COLO668 (cell line): Measurements from ENCODE around the gene TSHB.
A peak's percentile ranks its signal among the peaks of the same experiment; 100 is the strongest.

ENCODE experiments used
- DNase-seq: peaks from one replicate; lab custom pipeline; 2025; ENCODE audit not compliant: unreplicated experiment; lab: John Stamatoyannopoulos, UW

TSHB gene

DNA sequence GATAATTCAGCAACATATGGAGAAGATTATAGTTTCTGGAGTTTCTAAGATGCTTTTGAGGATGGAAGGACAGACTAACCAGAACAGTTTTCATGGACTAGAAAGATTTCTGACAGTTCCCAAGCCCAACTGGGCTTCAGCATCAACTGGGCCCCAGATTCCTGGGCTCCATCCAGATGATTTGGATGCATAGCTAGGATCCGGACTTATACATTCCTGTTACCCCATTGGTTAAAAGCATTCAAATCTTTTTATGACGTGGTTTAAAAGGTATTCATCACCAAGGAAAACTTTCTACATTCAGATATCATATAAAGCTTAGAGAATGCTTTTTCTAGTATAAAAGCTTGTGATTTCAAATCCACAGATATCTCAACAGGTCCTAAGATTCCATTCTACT, 29.7 kb downstream of the TSHB start:
- no peak for DNase-seq

DNA sequence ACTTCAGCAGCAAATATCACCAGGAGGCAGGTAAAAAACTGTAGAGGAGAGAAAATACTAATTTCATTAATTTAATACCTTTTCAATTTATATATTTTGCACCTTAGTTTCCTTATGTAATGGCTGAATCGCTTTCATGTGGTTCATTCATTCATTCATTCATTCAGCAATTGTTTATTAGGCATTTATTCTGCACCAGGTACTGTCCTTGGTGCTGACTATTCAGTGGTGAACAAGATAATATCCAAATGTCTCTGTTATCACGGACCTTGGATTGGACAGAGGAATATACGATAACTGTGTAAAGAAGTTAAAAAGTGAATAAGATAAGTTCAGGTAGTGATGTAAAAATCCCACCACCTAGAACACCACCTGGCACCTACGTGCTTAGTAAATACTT, 30.9 kb downstream of the TSHB start:
- DNase-seq: no peak

DNA sequence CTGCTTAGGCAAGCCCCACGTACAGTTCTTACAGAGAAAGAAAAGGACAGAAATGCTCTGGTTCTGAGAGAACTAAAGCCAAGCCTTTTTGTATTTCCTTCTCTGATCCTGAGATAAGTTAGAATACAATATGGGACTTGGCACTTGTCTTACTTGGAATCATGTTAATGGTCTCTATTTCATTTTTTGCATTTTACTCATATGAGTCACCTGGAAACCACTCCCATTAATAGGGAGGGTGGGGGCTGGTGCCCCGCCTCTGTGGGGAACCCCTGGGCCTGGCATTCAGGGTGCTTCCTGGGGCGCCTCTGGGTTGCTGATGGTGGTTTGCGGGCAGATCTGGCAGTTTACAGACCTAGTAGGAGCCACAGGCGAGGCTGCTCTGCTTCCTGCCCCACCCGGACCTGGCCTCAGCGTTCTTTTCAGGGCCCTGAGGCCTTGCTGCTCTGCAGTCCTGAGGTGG, 32.9 kb downstream of the TSHB start:
- DNase-seq: no peak

DNA sequence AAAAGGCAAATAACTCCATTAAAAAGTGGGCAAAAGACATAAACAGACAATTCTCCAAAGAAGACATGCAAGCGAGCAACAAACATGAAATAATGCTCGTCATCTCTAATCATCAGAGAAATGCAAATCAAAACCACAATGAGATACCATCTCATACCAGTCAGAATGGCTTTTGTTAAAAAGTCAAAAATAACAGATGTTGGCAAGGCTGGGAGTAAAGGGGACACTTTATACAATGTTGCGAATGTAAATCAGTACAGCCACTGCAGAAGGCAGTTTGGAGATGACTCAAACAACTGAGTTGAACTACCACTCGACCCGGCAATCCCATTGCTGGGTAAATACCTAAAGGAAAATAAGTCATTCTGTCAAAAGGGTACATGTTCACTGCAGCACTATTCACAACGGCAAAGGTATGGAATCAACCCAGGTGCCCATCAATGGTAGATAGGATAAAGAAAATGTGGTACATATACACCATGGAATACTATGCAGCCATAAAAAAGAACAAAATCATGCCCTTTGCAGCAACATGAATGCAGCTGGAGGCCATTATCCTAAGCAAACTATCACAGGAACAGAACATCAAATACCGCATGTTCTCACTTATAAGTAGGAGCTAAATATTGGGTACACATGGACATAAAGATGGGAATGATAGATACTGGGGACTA, 33.7 kb downstream of the TSHB start:
- DNase-seq: no peak

DNA sequence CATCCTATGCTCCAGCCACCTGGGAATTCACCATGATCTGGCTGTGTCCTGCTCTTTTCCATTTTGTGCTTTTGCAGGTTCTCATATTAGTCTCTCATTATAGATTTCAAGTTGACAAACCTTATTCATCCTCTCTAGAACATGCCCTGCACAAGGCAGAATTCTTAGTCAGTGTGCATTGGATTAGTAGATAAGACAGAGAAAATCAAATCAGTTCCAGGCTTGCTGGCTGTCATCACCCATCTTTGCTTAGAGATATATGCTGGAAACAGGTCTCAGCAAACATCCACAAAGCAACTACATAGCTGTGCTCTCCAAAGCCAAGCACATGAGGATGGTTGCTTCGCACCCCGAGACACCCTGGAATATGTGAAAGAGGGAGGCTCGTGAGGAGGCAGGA, 34.8 kb downstream of the TSHB start:
- no peak for DNase-seq

DNA sequence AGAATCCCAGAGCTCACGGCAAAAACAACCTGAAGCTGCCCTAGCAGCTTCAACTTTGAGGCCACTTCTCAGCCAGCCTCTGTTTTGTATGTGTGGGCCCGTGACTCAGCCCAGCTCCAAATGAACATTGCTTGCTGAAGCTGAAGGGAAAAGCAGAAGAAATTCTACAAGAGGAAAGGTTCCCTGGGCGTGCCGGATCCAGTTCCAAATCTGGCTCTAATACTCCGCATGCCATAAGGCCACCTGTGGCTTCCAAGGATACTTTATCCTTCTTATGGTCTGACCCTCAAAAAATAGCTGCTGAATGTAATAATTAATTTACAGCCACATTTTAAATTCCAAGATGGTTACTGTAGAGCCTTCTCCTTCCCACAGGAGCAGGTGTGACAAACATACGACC, 35.4 kb downstream of the TSHB start:
- no peak for DNase-seq

DNA sequence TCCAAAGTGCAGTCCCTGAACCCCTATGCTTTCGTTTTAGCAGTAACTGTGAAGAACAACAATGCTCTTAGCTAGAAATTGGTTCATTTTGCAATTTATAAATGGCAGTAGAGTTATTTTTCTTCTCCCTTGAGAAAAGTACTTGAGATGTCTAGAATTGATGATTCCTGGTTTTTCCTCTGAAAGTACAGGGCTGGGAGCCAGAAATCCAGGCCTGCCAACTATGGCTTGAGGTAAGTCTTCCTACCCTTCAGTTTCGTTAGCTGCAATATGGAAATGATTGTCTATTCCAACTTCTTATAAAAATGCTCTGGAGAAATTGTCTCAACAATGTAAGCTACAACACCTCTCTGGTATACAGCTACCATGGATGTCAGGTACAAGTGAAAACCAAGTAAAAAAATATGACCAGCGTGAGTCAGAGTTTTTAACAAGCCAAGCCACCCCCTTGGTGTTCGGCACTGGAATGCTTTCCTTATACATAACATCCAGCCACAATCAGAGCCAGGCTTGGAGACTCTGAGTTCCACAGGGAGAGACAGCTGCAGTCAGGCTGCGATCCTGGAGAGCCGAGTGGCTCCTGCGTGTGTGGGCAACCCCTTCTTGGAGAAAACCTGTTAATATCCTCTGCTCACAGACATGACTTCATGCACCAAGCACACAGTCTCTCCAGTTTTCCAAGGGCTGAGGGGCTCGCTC, 37.7 kb downstream of the TSHB start:
- DNase-seq: no peak

DNA sequence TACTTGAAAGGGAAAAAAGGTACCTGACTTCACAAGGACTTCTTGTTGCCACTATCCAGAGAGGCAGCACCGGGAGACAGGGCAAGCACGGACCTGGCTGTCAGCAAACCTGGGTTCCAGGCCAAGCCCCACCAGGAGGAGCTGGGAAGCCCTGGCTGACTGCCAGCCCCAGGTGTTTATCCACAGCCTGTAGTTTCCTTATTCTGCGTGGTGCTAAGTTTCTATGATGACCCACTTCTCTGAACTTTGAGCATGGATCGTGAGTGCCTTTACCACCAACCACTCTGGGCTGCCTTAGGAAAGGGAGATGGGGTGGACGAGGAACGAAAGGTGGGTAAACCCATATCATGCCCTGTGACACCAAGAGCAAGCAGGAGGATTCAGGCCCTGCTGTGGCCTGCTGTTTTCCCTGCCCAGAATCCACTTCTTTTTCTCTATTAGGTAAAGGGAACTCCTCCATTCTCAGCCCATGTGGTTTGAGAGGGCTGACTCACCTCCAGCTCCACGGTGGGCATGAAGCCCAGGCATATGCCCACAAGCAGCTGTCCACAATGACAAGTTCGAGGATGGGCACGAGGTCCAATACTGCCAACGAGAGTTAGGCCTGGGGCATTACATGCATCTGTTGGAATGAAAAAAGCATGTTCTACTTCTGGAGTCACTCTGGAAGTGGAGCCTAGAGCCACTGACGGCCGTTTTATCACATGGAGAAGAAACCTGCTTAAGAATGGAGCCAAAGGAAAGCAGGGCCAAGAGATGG, 39.4 kb downstream of the TSHB start:
- DNase-seq: peak; percentile 62

DNA sequence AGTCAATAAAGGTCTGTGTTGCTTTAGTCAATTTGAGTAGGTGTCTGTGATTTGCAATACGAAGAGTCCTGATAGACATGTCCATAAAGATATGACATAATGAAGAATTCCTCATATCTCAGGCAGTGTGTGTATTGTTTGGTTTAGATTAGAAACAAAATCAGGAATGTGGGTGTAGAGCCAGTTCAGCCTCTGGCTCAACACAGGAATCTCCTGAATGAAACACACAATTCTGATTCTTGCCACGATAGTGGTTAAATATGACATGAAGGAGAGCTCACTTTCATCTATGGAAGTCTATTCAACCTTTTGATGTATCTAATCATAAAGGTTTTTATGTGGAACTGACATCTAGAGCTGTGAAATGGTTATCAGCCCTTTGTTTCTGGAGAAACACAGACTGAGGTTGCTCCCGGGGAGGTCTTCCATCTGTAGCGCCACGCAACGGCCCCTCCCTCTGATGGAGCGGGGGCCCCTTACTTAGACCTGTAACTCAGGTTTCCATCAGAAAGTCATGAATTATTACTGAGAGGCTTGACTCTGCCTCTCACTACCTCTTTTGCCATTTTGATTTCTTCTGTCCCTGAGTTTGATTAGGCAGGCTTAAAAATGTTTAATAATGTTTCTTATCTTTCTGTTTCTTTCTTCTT, 40.2 kb downstream of the TSHB start:
- DNase-seq: no peak

DNA sequence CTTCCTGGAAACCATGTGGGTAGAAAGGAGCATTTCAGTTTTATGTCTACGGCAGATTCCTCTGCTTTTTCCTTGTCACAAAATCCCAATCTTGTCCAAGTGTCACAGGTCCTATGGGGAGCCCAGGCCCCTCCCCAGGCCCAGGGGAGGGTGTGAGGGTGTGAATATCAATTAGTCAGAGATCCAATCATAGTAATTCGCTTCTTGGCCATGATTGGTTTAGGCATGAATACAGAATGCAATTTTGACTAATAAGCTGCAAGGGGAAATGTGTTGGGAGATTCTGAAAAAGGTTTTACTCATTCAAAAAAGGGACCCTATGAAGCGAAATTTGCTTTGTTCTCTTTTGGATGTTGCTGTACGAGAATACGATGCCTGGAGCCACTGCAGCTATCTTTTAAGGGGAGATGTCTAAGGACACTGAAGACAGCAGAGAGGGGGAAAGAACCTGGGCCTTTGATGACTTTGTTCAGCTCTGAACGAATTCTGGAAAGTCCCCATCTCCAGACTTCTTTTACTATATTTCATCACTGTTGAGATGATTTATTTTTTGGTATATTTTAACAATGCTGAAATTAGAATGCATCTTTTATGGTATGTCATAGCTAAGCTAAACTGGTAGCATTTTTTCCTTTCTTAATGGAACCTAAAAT, 41.5 kb downstream of the TSHB start:
- DNase-seq: no peak

DNA sequence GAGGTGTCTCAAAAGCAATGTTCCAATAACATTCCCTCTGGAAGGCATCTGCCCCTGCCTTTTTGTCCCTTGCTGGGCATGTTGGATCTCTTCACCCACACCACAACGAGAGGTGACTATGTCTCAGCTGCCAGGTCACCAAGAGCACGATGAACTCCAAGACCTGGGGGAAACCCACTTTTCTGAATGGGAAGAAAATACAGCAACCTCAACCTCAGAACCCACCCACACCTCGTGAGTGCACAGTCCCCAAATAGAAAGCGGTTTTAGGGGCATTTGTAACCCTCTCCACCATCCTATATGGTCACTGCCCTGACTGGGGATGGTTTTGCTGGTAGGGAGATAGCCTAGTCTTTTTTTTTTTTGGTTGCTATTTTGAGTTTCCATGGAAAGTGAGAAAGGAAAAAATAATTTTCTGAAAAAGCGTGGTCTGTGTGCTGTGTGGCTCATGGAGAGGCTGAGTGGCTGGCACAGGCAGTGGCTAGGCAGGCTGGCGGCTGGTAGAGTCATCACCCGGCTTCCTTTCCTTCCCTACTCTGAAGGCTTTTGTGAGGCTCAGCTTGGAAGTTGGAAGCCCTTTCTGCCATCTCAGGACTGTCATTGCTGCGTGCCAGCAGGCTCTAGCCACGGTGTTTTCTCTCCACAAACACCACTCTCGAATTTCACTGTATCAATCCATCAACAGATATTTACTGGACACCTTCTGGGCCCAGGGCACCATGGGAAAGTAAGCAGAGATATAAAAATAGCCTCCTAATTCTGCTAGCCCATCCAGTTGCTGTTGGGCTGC, 43.9 kb downstream of the TSHB start:
- DNase-seq: no peak

DNA sequence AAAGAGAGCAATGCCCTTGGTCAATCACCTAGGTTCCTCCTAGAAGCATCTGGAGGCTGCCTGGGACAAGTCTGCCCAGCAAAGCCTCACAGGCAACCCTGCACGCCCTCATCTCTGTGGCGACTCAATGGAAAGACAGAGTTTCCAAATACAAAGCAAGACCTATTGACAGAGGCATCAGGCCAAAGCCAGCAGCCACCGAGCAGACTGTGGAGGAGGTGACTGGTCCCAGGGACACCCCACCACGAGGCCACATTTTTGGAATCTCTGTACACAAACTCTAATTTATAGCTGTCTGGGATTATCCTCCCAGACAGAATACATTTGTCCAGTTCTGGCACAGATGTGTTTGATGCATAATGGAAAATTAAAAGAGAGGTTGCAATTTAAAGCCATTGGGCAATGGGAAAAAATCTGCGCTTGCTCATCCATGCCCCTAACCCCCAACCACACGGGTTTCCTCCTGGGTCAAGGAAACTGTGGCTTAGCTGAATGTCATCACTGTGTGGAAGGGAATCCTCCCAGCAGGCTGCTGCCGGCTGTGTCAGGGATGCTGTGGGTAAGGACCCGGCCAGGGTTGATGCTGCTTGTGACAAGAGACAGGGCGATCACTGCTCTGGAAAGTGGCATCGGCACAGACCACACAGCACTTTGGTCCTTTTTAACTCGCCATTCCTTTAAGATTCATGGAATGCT, 45.4 kb downstream of the TSHB start:
- no peak for DNase-seq

DNA sequence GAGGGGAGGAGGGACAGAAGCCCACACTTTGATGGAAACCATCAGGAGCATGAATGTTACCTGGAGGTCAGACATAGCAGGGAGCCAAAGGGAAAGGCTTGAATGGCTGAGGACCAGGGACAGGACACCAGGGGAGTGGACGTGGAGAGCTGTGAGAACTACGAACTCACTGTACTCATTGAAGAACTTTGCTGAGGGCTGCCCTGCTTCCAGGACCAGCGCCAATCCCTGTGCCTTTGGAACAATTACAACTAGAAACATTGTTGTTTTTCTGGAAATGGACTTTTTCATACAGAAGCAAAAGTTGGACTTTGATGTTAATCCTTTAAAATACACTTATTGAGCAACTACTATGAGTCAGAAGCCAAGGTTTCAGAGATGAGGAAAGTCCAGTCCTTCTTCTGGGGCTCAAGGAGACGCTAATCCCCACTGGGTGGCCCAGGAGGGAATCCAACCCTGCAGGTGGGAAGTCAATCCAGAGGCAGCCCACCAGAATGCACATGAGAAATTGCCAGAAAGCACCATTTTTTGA, 46.8 kb downstream of the TSHB start:
- DNase-seq: no peak

DNA sequence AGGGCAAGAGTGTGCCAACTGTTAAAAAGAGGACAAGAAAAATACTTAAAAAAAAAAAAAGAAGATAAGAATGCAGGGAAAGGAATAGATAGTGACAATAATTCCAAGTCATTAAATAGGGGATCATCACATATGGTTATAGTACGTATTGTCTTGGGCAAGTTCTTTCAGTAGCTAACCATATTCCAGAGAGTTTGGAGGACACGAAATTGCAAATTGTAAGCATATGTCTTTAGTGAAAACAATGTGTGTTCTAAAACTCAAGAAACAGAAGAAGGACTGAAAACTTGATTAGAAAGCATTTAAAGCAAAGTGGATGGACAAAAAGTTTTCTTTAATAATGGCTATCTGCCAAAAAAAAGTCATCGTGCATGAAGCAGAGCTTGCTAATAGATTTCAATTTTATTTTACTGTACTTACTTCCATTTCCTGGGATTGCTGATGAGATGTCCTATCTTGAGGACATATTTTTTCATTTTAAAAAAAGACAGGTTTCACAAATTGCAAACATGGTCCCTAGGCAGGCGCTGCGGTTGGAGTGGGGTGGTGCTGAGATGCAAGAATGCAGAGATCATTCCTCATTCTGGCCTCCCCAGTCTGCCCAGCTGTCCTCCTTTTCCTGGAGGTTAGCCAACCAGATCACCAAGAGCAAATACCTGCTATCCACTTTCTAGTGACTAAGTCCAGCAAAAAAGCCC, 47.8 kb downstream of the TSHB start:
- DNase-seq: no peak

DNA sequence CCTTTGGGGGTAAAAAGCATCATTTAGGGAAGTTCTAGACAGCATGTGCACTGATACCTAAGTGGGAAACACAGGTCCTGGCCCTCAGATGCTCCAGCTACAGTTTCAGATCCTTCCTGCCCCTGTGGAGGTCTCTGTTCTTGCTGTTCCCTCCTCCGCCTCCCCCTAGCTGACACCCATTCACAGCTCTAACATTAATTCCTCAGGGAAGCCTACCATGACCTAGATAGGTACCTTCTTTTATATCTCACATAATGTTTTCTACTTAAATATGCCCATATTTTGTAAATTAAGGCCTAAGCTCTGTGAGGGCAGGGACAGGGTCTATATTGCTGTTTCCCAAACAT, 48.3 kb downstream of the TSHB start:
- DNase-seq: no peak

DNA sequence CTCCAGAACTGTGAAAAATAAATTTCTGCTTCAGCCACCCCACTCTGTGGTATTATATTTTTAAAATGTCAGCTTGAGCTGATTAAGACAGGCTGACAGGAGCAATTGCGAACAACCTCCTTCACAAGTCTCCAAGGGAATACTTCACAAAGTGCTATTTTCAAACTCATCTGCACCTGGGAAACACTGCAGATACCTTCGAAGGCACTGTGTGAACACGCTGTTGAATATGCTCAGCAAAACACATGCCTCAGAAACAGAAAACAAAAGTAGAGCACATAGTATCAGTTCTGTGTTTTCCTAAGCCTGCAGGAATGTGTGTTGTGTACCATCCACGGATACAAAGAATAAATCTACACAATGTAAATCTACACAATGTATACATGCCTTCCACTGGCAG, 49.1 kb downstream of the TSHB start:
- no peak for DNase-seq

DNA sequence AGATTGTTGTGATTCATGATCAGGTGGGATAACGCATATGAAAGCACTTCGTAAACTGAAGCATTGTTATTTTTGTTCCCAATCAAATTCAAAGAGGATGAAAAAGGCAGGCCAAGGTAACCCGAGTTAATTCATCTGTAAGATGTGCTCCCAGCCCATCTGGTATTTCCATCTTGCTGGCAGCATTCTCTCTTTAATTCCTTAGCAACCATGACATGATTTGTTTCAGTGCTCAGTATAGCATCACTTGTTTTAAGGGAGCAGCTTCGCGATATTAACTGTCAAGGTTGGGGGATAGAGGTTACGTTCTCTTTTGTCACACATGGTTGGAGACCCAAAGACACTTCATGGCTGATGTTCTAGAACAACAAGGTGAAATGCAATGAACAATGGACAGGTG, 53.3 kb downstream of the TSHB start:
- no peak for DNase-seq
